GM21390 (cell line): ENCODE measurements around the gene SLC26A11.

Experiments used
- ATAC-seq: cut with Tn5 transposase; IDR thresholded peaks from one replicate; pipeline ENCODE4 v1.9.1; 2021; ENCODE audit not compliant: unreplicated experiment

SLC26A11 gene

GRCh38 chr17:80277751-80278671, 57.8 kb downstream of the SLC26A11 start:
- ATAC-seq = no peak

GRCh38 chr17:80279895-80280294, 59.7 kb downstream of the SLC26A11 start:
- ATAC-seq = no peak

GRCh38 chr17:80281516-80281915, 61.3 kb downstream of the SLC26A11 start:
- no peak for ATAC-seq

- ATAC-seq = no peak
Measured at GRCh38 chr17:80283116-80283852, 63.1 kb downstream of the SLC26A11 start.

GRCh38 chr17:80284631-80285030, 64.4 kb downstream of the SLC26A11 start:
- ATAC-seq = no peak

- no peak for ATAC-seq
Measured at GRCh38 chr17:80285237-80285920, 65.2 kb downstream of the SLC26A11 start.

- no peak for ATAC-seq
Measured at GRCh38 chr17:80286638-80286960, 66.4 kb downstream of the SLC26A11 start.

GRCh38 chr17:80287038-80287437, 66.8 kb downstream of the SLC26A11 start:
- no peak for ATAC-seq

GRCh38 chr17:80287806-80288567, 67.8 kb downstream of the SLC26A11 start:
- ATAC-seq = no peak

GRCh38 chr17:80289616-80290015, 69.4 kb downstream of the SLC26A11 start:
- ATAC-seq = no peak

- ATAC-seq = no peak
Measured at GRCh38 chr17:80290156-80290555, 69.9 kb downstream of the SLC26A11 start.

GRCh38 chr17:80291260-80291659, 71.0 kb downstream of the SLC26A11 start:
- no peak for ATAC-seq

- no peak for ATAC-seq
Measured at GRCh38 chr17:80291691-80292487, 71.7 kb downstream of the SLC26A11 start.

GRCh38 chr17:80292521-80292971, 72.3 kb downstream of the SLC26A11 start:
- ATAC-seq = no peak

- ATAC-seq = no peak
Measured at GRCh38 chr17:80294210-80294609, 74.0 kb downstream of the SLC26A11 start.

GRCh38 chr17:80294653-80295052, 74.4 kb downstream of the SLC26A11 start:
- no peak for ATAC-seq

- no peak for ATAC-seq
Measured at GRCh38 chr17:80295146-80295545, 74.9 kb downstream of the SLC26A11 start.

- no peak for ATAC-seq
Measured at GRCh38 chr17:80295559-80295958, 75.3 kb downstream of the SLC26A11 start.

- ATAC-seq = no peak
Measured at GRCh38 chr17:80296221-80296620, 76.0 kb downstream of the SLC26A11 start.

GRCh38 chr17:80297996-80298560, 77.9 kb downstream of the SLC26A11 start:
- ATAC-seq = no peak
